NCI-H524 (cell line): ENCODE results near the gene TTC21A.

Experiments
- DNase-seq, 2 experiments: peaks; one replicate each; lab custom pipeline; 2025; lab: John Stamatoyannopoulos, UW

The TTC21A gene

GRCh38 chr3:39136533-39137434 lies 29.3 kb downstream of the TTC21A start:
- DNase-seq: no peak

GRCh38 chr3:39137435-39137936 lies 30.0 kb downstream of the TTC21A start:
- no peak for DNase-seq

GRCh38 chr3:39137991-39138803 lies 30.7 kb downstream of the TTC21A start:
- DNase-seq: no peak

GRCh38 chr3:39138804-39139415 lies 31.4 kb downstream of the TTC21A start:
- no peak for DNase-seq

GRCh38 chr3:39139442-39139841 lies 32.0 kb downstream of the TTC21A start:
- no peak for DNase-seq

- DNase-seq: no peak
These were observed 33.0 kb downstream of the TTC21A start for GRCh38 chr3:39140341-39140971.

- no peak for DNase-seq
These were observed 33.9 kb downstream of the TTC21A start for GRCh38 chr3:39141171-39141995.

- DNase-seq: peak in 1 of 2 experiments; percentile 30
These were observed 34.6 kb downstream of the TTC21A start for GRCh38 chr3:39142067-39142466.

GRCh38 chr3:39143051-39143885 lies 35.8 kb downstream of the TTC21A start:
- DNase-seq: no peak

- DNase-seq: no peak
These were observed 36.7 kb downstream of the TTC21A start for GRCh38 chr3:39144095-39144747.

- no peak for DNase-seq
These were observed 37.4 kb downstream of the TTC21A start for GRCh38 chr3:39144748-39145380.

- peak in 1 of 2 experiments; percentile 5 for DNase-seq
These were observed 38.6 kb downstream of the TTC21A start for GRCh38 chr3:39146083-39146501.

GRCh38 chr3:39146611-39147591 lies 39.4 kb downstream of the TTC21A start:
- DNase-seq: peak; percentile 48 to 71

- peak in 1 of 2 experiments; percentile 58 for DNase-seq
These were observed 40.4 kb downstream of the TTC21A start for GRCh38 chr3:39147711-39148434.

GRCh38 chr3:39148435-39149058 lies 41.1 kb downstream of the TTC21A start:
- DNase-seq: peak; percentile 92 to 93

GRCh38 chr3:39149059-39149455 lies 41.6 kb downstream of the TTC21A start:
- no peak for DNase-seq
